AG09309 (cell line): ENCODE results near the gene REXO1.
A peak's percentile ranks its signal among the peaks of the same experiment; 100 is the strongest.
"Not testable (repeated sequence)": the region's sequence is repeated elsewhere in the genome, so short reads cannot be mapped to it uniquely, and the experiment has no call there.

ENCODE experiments used
- DNase-seq: peaks from one replicate; pipeline ENCODE4 v3.0.0-alpha.2; 2010; ENCODE audit warnings: low read depth
- H3K4me3 ChIP-seq: 2 replicates; pipeline ENCODE4 v1.5.1; 2011; ENCODE audit warnings: mild to moderate bottlenecking, low read depth, low read length, moderate library complexity; ENCODE audit not compliant: control insufficient read depth
- CTCF ChIP-seq: IDR thresholded peaks from 2 replicates; pipeline ENCODE4 v1.5.1; 2011; ENCODE audit warnings: mild to moderate bottlenecking, low read depth, low read length, inconsistent platforms; ENCODE audit not compliant: insufficient read depth, control insufficient read depth; ENCODE audit errors: missing control alignments

REXO1 gene

GRCh38 chr19:1884719-1885334, 36.5 kb upstream of the REXO1 start:
- no peak for TF ChIP-seq CTCF
- peak overlapping the region; percentile 53 for H3K4me3 ChIP-seq
- no peak for DNase-seq

- no peak for TF ChIP-seq CTCF
- DNase-seq = no peak
- peak overlapping the region; percentile 53 for H3K4me3 ChIP-seq
Observed at GRCh38 chr19:1884291-1884718, 36.0 kb upstream of the REXO1 start.

GRCh38 chr19:1883784-1884183, 35.5 kb upstream of the REXO1 start:
- TF ChIP-seq CTCF = no peak
- peak overlapping the region; percentile 53 for H3K4me3 ChIP-seq
- no peak for DNase-seq

GRCh38 chr19:1882786-1883692, 34.8 kb upstream of the REXO1 start:
- peak overlapping the region; percentile 53 for H3K4me3 ChIP-seq
- no peak for TF ChIP-seq CTCF
- no peak for DNase-seq

GRCh38 chr19:1882089-1882785, 34.0 kb upstream of the REXO1 start:
- no peak for DNase-seq
- H3K4me3 ChIP-seq = no peak overlapping the region
- no peak for TF ChIP-seq CTCF

GRCh38 chr19:1881393-1882088, 33.3 kb upstream of the REXO1 start:
- not testable (repeated sequence) for DNase-seq

More at GRCh38 chr19:1881393-1882088, 33.3 kb upstream of the REXO1 start:
- H3K4me3 ChIP-seq = not testable (repeated sequence)
